Measurements from ENCODE around the gene TOX2.

Gene TOX2

DNA sequence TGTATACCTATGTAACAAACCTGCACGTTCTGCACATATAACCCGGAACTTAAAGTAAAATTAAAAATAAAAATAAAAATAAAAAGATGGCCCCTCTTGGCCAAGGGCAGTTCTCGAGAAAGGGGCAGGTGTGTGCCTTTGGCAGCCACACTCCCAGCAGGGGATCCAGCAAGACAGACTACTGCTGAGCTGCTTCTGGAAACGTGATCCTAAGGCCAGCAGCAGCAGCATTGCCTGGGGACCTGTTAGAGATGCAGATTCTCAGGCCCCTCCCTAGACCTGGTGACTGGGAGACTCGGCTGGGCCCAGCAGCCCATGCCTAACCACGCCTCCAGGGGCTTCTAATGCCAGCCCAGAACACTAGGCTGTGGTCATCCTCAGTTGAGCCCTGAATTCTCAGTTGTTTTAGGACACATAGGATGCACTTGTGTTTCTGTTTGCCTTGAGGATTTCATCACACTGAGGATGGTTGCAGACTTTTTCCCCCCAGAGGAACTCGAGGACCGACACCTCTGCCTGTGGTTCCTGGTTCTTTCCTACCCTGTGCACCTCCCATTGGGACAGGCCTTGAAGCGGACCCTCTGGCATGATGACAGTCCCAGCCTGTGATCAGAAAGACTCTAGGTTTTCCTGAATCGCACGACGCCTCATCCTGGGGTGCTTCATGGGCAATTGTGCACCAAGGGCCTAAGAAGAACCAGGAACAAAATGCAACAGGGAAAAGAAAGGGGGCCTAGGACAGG is 105.9 kb downstream of the TOX2 start:
- DNase-seq: no peak

DNA sequence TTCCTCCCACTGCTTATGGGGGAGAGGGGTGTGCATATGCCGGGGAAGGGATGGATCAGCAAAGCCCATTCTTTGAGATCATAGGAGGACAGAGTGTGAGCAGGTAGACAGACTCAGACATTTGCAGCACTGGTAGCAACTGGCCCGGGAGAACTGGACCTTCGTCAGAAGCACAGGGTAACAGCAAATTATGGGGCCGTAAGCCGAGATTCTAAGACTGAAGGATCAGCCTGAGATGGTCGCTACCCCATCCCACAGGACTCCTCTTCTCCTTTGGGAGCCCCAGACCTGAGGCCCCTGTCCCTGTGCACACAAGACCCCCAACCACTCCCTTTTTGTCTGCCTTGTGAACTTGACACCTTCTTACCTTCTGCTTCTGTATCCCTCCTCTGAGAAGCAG is 106.5 kb downstream of the TOX2 start:
- DNase-seq: no peak

GRCh38 chr20:44021900-44022299 is 107.2 kb downstream of the TOX2 start:
- no peak for DNase-seq

- DNase-seq: no peak
Observed at GRCh38 chr20:44022464-44022863, 107.8 kb downstream of the TOX2 start.

- no peak for DNase-seq
Observed at GRCh38 chr20:44023515-44024371, 109.1 kb downstream of the TOX2 start.

GRCh38 chr20:44024820-44025580 is 110.3 kb downstream of the TOX2 start:
- DNase-seq: no peak

DNA sequence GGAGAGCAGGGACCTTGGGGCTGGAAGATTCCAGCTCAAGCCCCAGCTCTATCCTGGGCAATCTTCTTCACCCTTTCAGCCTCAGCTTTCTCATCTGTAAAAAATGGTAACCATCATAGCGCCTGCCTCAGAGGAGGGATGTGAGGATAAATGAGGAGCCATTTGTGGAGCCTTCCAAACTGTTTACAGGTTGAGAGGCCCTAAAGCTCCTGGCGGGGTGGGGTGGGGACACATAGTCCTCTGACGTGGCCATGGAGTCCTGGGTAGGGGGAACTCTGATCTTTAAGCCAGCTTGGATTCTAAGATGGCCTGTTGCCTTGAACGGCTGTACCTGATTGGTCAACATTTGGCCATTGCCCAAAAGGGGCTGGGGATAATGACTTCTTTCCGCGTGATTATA is 111.1 kb downstream of the TOX2 start:
- no peak for DNase-seq

- no peak for DNase-seq
Observed at GRCh38 chr20:44026647-44027342, 112.1 kb downstream of the TOX2 start.

GRCh38 chr20:44027343-44028002 is 112.8 kb downstream of the TOX2 start:
- DNase-seq: no peak

GRCh38 chr20:44028003-44028730 is 113.5 kb downstream of the TOX2 start:
- DNase-seq: no peak

DNA sequence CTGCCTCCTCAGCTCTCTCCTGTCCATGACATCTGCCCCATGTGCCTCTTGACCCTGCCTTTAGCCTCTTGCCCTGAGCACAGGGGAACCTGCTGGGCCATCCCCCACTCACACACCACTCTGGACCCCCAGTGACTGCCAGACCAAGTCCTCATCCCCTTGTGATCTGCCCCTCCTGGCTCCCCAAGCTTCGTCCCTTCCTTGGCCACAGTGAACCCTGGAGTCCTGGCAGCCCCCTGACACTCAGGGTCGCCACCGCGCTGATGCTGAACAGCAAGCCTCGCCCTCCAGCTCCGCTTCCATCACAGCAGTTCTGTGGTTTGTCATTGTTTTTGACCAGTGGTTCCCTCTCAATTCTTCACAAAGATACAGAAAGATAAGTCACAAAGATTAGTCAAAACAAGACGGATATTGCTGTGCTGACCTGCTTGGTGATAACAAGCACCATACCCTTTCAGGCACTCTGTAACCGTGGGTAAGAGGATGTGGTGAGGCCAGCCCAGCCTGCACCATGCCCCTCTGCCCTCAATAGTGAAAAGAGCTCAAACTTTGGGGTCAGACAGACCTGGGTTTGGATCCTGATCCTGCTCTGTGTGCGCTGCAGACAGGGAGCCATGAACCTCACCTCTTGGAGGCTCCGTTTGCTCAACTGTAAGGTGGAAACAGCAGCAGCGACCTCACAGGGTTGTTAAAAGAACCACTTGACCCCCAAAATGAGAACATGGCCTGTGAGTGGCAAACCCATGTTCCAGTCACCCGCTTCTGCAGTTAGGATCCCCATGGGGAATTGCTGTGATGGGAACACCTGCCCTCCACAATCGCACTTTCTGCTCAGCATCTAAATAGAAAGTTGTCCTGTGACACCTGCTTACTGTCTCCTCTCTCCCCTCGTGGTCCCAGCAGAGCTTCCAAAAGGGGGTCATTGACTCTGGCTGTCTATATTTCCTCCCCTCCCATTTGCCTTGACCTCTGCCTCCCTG is 114.5 kb downstream of the TOX2 start:
- DNase-seq: no peak

DNA sequence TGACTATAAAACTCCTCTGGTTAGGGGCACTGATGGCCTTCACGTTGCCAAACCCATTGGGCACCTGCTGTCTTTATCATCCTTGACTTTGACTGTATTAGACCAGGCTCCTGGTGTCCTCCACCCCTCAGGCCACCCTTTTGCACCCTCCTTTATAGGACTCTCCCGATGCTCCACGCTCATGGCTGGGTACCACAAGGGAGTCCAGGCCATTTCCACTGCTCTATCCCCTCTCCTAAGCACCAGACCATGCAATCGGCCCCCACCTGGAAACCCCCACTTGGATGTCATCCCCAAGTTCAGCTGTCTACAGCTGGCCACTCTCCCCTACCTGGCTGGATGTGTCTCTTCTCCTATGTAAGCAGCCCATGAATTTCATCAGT is 115.2 kb downstream of the TOX2 start:
- no peak for DNase-seq

DNA sequence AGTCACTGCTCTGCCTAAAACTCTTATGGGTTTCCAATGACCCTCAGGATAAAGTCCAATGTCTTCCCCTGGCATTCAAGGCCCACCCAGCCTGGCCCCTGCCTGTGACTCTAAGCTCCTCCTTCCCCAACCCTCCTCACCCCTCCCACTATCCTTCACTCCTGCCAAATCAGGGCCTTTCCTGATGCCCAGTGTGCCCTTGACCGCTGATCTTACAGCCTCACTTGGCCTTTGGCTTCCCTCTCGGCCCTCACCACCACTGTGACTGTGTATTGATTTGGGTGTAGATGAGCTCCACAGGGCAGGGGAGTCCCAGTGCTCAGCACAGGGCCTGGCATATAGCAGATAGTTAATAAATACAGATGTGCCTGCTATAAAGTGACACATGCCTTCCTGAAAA is 115.7 kb downstream of the TOX2 start:
- DNase-seq: no peak

GRCh38 chr20:44031001-44031574 is 116.4 kb downstream of the TOX2 start:
- no peak for DNase-seq

DNA sequence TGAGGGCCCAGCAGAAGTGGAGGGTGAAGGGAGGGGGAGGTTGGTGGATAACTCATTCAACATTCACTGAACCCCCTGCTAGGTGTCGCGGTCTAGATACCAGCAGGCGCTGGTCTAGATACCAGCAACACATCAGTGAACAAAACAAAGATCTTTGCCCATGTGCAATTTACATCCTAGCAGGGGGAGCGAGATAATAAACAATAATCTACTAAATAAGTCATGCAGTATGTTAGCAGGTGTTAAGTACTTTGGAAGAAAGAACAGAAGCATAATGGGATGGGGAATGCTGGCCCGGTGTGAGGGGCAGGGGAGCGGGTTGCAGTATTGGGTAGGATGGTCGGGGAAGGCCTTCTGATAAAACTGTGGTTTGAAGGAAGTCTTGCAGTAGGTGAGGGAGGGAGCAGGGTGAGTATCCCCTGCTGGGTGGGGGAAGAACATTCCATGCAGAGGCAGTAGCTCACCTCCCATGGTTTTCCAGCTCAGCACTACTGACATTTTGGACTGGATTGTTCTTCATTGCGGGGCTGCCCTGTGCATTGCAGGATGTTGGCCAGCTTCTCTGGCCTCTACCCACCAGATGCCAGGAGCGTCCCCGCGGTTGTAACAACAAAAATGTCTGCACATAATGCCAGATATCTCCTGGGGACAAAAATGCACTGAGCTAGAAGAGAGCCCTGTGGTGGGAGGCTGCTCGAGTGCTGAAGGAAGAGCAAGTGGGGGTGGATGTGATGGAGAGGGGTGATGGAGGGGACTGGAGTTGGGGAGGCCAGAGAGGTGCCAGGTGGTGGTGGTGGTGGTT is 117.3 kb downstream of the TOX2 start:
- DNase-seq: no peak

DNA sequence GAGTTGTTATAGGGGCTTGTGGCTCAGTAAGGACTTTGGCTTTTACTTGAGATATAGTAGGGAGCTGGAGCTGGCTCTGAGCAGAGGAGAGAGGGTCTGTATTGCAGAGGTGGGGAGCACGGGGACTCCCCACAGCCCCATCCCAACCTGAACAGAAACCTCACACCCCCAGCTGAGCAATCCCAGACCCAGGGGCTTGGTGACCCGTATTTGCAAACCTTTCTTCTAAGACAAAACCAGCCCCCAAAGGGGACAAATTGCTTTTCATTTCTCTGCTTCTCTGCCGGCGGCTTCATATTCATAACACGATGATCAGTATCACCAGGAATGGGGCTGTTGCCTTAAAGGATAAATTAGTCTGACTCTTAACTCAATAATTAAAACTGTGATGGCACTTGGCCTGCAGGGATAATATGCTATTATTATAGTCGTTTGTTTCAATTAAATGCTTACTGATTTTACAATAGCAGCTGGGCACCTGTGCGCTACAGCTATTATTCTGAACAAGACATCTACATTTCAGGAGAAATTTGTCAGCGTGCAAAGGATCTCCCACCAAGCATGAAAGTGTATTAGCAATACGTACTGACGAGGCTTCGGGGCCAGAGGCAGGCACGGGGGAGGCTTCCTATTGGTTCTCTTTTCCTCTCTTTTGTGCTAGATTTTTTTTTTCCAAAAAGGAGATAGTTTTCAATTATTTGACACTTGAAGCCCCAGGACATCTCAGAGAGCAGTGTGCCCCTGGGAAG is 118.1 kb downstream of the TOX2 start:
- no peak for DNase-seq

DNA sequence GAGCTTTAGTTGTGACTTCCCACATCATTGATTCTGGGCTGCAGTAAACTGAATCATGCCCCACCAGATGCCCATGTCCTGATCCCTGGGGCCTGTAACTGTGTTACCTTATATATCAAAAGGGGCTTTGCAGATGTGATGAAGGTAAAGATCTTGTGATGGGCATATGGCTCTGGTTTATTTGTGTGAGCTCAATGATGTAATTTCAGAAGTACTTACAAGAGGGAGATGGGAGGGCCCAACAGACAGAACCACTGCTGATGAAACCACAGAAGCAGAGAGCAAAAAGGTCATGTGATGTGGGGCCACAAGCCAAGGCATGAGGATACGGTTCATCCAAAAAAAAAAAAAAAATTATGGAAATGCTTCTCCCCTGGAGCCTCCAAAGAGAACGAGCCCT is 118.7 kb downstream of the TOX2 start:
- peak in 3 of 4 experiments; percentile 8 to 13 (median 12) for DNase-seq

GRCh38 chr20:44033873-44034272 is 119.2 kb downstream of the TOX2 start:
- DNase-seq: no peak

All from suppressor macrophage (primary cell).